Posterior cingulate gyrus (tissue), 11 donors: Measurements from ENCODE around the gene AMPD1.

Source experiments
- DNase-seq, 10 donors: peaks; one replicate each; pipeline versions ENCODE4 v3.0.0 to v3.0.0-alpha.2; 2020 to 2021; ENCODE audit warnings: mixed read lengths in 3 of 10
- intact Hi-C: fragments of 100-400 bp; cut with DNase I; formaldehyde crosslinking; loops from one replicate; pipeline ENCODE4 v1.15.1; 2023

AMPD1 gene

DNA sequence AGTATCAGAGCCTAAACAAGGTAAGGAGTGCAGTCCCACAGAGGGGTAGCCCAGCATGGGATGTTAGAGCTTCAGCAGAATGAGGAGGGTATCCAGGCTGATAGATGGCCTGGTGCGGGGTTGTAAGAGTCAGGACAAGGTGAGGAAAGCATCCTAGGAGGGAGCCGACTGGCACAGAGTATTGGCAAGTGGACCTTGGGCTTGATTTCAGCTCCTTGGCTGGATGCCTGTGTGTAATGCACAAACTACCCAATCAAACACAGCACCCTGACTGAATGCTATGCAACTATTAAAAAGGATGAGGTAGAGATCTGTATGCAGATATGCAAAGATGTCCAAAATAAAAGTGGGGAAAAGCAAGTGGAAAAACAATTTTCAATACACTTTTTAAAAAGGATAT is 43.5 kb downstream of the AMPD1 start:
- DNase-seq, result no peak
- intact Hi-C loops, result no loop called here

DNA sequence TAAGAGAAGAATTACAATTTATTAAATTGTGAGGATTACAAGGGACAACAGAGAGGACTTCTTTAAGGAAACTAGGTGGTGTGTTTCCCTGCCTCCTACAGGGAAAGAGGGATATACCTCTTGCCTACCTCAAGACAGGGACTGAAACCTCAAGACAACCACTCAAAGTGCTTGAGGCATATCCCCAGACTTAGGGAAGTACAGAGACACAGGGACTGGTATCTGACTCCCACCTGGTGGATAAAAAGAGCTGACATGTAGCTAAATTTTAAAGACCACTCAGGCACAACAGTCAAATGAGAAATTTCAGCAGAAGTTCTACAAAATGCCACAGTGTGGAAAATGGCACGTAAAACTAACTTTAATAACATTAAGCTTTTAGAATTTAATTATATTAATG is 46.8 kb downstream of the AMPD1 start:
- intact Hi-C loops, result no loop called here
- no peak for DNase-seq

DNA sequence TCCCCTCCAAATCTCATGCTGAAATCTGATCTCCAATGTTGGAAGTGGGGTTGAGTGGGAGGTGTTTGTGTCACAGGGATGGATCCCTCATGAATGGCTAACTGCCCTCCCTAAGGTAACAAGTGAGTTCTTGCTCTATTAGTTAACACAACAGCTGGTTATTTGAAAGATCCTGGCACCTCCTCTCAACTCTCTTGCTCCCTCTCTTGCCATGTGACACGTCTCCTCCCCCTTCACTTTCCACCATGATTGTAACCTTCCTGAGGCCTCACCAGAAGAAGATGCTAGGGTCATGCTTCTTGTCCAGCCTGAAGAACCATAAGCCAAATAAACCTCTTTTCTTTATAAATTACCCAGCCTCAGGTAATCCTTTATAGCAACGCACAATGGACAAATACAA is 54.0 kb downstream of the AMPD1 start:
- DNase-seq, result no peak
- intact Hi-C loops, result no loop called here

DNA sequence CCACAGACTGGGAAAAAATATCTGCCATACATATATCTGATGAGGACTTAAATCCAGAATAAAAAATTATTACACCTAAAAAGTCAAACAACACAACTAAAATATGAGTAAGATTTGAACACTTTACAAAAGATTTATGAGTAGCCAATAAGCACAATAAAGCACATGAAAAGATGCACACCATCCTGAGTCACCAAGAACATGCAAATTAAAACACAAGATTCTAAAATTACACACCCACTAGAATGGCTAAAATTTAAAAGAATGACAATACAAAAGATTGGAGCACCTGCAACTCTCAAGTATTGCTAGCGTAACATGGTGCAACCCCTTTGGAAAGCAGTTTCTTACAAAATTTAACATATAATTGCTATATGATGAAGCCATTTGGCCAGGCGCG is 56.4 kb downstream of the AMPD1 start:
- intact Hi-C loops, result no loop called here
- no peak for DNase-seq

DNA sequence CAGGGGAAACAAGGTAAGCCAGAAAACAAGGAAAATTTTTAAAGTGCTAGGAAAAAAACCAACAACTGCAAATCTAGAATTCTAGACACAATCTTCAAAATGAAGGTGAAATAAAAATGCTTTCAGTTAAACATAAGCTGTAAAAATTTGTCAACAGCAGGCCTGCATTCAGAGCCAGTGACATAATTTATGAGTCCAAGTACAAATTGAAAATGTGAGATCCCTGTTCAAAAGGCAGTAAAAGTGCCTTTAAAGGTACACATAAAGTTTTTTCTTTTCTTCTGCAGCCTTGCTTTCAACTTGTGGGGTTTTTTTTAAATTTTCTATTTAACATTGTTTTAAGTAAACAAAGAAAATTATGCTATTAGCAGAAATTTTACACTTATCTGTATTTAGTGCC is 62.9 kb downstream of the AMPD1 start:
- intact Hi-C loops, result no loop called here
- no peak for DNase-seq

DNA sequence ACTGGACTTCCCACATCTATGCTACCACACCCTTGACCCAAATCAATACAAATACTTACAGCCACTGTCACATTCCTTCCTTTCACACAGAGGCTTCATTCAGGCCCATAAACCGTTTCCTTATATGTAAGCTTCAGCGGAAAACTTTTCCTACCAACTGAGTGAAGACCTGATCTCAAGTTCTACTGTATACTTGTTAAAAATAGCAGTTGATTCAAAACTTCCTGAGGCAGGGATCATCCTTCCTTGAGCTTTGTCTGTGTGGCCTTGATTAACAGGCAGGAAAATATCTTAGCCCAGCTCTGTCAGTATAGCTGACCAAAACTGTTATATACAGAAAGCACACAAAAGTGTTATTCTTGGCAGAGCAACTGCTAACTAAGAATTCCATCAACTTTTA is 68.2 kb downstream of the AMPD1 start:
- DNase-seq, result no peak
- intact Hi-C loops, result no loop called here

DNA sequence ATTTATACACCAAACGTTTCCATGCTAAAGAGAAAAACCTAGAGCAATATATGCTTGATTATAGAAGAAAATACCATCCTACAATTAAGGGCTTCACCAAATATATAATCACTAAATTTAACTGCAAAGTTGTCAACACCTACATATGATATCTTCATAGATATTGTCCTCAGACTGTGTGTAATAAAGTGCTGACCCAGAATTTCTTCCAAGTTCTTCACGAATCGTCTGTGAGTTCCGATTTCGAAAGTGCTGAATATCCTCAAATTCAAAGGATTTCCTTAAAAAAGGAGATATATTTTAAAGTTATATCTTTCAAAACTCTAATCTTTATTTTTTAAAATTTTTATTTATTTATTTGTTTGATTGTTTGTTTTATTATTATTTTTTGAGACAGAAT is 72.0 kb downstream of the AMPD1 start:
- no peak for DNase-seq
- intact Hi-C loops, result no loop called here
